ENCODE measurements around the gene HCFC2. TPM values are rescaled to one million over a fixed set of nuclear protein-coding genes. Genes with fewer than 3 reads are reported as not detected.

Gene HCFC2
- total RNA-seq, 1 donor from 2014 or later, result 60.9 TPM

GRCh38 chr12:104121001-104121400 is 56.7 kb downstream of the HCFC2 start:
- DNase-seq, result no peak

- no peak for DNase-seq
Measured at GRCh38 chr12:104122298-104122697, 58.0 kb downstream of the HCFC2 start.

- no peak for DNase-seq
Measured at GRCh38 chr12:104126548-104126947, 62.2 kb downstream of the HCFC2 start.

GRCh38 chr12:104130760-104131159 is 66.4 kb downstream of the HCFC2 start:
- DNase-seq, result no peak

GRCh38 chr12:104131609-104132008 is 67.3 kb downstream of the HCFC2 start:
- no peak for DNase-seq

- DNase-seq, result no peak
Measured at GRCh38 chr12:104132351-104132956, 68.1 kb downstream of the HCFC2 start.

GRCh38 chr12:104133321-104133720 is 69.0 kb downstream of the HCFC2 start:
- DNase-seq, result no peak

- DNase-seq, result no peak
Measured at GRCh38 chr12:104133866-104134265, 69.5 kb downstream of the HCFC2 start.

GRCh38 chr12:104134882-104135281 is 70.6 kb downstream of the HCFC2 start:
- no peak for DNase-seq

GRCh38 chr12:104136577-104136976 is 72.2 kb downstream of the HCFC2 start:
- DNase-seq, result peak; percentile 51

- DNase-seq, result peak; percentile 56
Measured at GRCh38 chr12:104137001-104137901, 72.9 kb downstream of the HCFC2 start.

GRCh38 chr12:104137902-104138796 is 73.8 kb downstream of the HCFC2 start, which contains the start of gene NFYB:
Gene NFYB, minus strand, starts transcription at chr12:104138210. Its CDS starts 2,757 bp downstream, at chr12:104135453.
- peak; percentile 99 for DNase-seq

GRCh38 chr12:104138797-104139152 is 74.4 kb downstream of the HCFC2 start:
- peak; percentile 55 for DNase-seq

- DNase-seq, result no peak
Measured at GRCh38 chr12:104142543-104142942, 78.2 kb downstream of the HCFC2 start.

GRCh38 chr12:104143002-104143401 is 78.7 kb downstream of the HCFC2 start:
- no peak for DNase-seq

GRCh38 chr12:104143918-104144317 is 79.6 kb downstream of the HCFC2 start:
- no peak for DNase-seq

- DNase-seq, result no peak
Measured at GRCh38 chr12:104147346-104147745, 83.0 kb downstream of the HCFC2 start.

- DNase-seq, result no peak
Measured at GRCh38 chr12:104150416-104150815, 86.1 kb downstream of the HCFC2 start.

- DNase-seq, result no peak
Measured at GRCh38 chr12:104152685-104153241, 88.4 kb downstream of the HCFC2 start.

- no peak for DNase-seq
Measured at GRCh38 chr12:104154286-104154685, 90.0 kb downstream of the HCFC2 start.

GRCh38 chr12:104154806-104155205 is 90.5 kb downstream of the HCFC2 start:
- DNase-seq, result no peak

Measured in tongue (tissue), 2 donors.